Caki2 (cell line): Measurements from ENCODE around the gene MXD1. TPM values are rescaled to one million over a fixed set of nuclear protein-coding genes. Genes with fewer than 3 reads are reported as not detected.

Experiments
- DNase-seq: peaks from one replicate; pipeline ENCODE4 v3.0.0-alpha.2; 2015; ENCODE audit warnings: low read depth
- in situ Hi-C: cut with HindIII; loops from 2 replicates; pipeline ENCODE4 v1.10.0; 2016; ENCODE audit warnings: low sequenced_read_pairs, low pct_unique_long_range_greater_than_20kb, mixed read lengths
- total RNA-seq: library from RNA; depleted of rRNA; stranded (reverse); fragments of >200 nt; shearing (Covaris generic); gene quantifications from 2 replicates; pipeline ENCODE4 v1.2.3, GENCODE V29; 2014; ENCODE audit warnings: low replicate concordance

Gene MXD1
- total RNA-seq, 1 experiment from 2014 or later = 0.88 TPM

GRCh38 chr2:69931832-69932595, 17.1 kb downstream of the MXD1 start:
- in situ Hi-C loops = no loop called here
- no peak for DNase-seq

GRCh38 chr2:69932596-69932922, 17.6 kb downstream of the MXD1 start:
- DNase-seq = no peak
- in situ Hi-C loops = no loop called here

GRCh38 chr2:69933254-69933828, 18.4 kb downstream of the MXD1 start:
- in situ Hi-C loops = no loop called here
- no peak for DNase-seq

- in situ Hi-C loops = no loop called here
Measured at GRCh38 chr2:69933839-69934613, 19.1 kb downstream of the MXD1 start.

GRCh38 chr2:69934614-69934908, 19.7 kb downstream of the MXD1 start:
- in situ Hi-C loops = no loop called here
- no peak for DNase-seq

More at GRCh38 chr2:69933839-69934613, 19.1 kb downstream of the MXD1 start:
- peak; percentile 38 for DNase-seq

- DNase-seq = no peak
- in situ Hi-C loops = no loop called here
Measured at GRCh38 chr2:69935011-69935410, 20.1 kb downstream of the MXD1 start.

GRCh38 chr2:69936906-69937305, 22.0 kb downstream of the MXD1 start:
- DNase-seq = no peak
- in situ Hi-C loops = no loop called here

GRCh38 chr2:69937968-69938367, 23.1 kb downstream of the MXD1 start:
- in situ Hi-C loops = no loop called here
- no peak for DNase-seq

- in situ Hi-C loops = no loop called here
- DNase-seq = no peak
Measured at GRCh38 chr2:69939722-69940121, 24.8 kb downstream of the MXD1 start.

GRCh38 chr2:69940691-69941090, 25.8 kb downstream of the MXD1 start:
- DNase-seq = no peak
- in situ Hi-C loops = no loop called here

- in situ Hi-C loops = no loop called here
- no peak for DNase-seq
Measured at GRCh38 chr2:69943000-69943842, 28.3 kb downstream of the MXD1 start.

- no peak for DNase-seq
- in situ Hi-C loops = no loop called here
Measured at GRCh38 chr2:69943843-69944525, 29.1 kb downstream of the MXD1 start.

GRCh38 chr2:69944756-69945155, 29.8 kb downstream of the MXD1 start:
- DNase-seq = no peak
- in situ Hi-C loops = no loop called here

- in situ Hi-C loops = no loop called here
- DNase-seq = no peak
Measured at GRCh38 chr2:69945441-69945840, 30.5 kb downstream of the MXD1 start.

GRCh38 chr2:69945941-69946340, 31.0 kb downstream of the MXD1 start:
- DNase-seq = no peak
- in situ Hi-C loops = no loop called here

- peak; percentile 41 for DNase-seq
- in situ Hi-C loops = no loop called here
Measured at GRCh38 chr2:69946351-69947324, 31.7 kb downstream of the MXD1 start.

- in situ Hi-C loops = no loop called here
Measured at GRCh38 chr2:69947325-69947931, 32.5 kb downstream of the MXD1 start.

More at GRCh38 chr2:69947325-69947931, 32.5 kb downstream of the MXD1 start:
- DNase-seq = no peak
